IMR-90 (cell line): Measurements from ENCODE around the gene TDRD12. TPM values are rescaled to one million over a fixed set of nuclear protein-coding genes. Genes with fewer than 3 reads are reported as not detected.
A peak's percentile ranks its signal among the peaks of the same experiment; 100 is the strongest.

Experiments used
- ATAC-seq: fragments of 200-7000 bp; cut with Tn5 transposase; 2 replicates; pipeline ENCODE4 v1.9.1; 2020; ENCODE audit warnings: low read depth, mild to moderate bottlenecking, moderate library complexity
- BruUV-seq: library from RNA; stranded (reverse); fragments of 400-500 nt; replicated peaks from 2 replicates; lab custom pipeline; 2021; lab: Mats Ljungman, UMichigan
- CTCF ChIA-PET: fragments of 300-600 bp; formaldehyde crosslinking; extraction: SDS; loops from one replicate; lab custom pipeline; 2021; ENCODE audit warnings: antibody characterized with exemption; lab: Yijun Ruan, JAX
- POLR2A ChIA-PET: fragments of 300-600 bp; sonication (Branson Sonifier 250); formaldehyde crosslinking; loops from one replicate; lab custom pipeline; 2022; ENCODE audit warnings: antibody characterized with exemption; ENCODE audit not compliant: unreplicated experiment; lab: Charles Lee
- DNase-seq: peaks from one replicate; pipeline ENCODE4 v3.0.0; 2013
- H2AFZ ChIP-seq: replicated peaks from 2 replicates; pipeline ENCODE3; 2013; ENCODE audit warnings: low read length, mild to moderate bottlenecking; ENCODE audit not compliant: poor library complexity
- H2AK5ac ChIP-seq: 2 replicates; pipeline ENCODE4 v1.6.1; 2013; ENCODE audit warnings: low read depth, low read length, inconsistent platforms
- H2AK9ac ChIP-seq: replicated peaks from 2 replicates; pipeline ENCODE3; 2013; ENCODE audit warnings: mild to moderate bottlenecking, low read depth, low read length, moderate library complexity; ENCODE audit not compliant: poor library complexity
- H2BK120ac ChIP-seq: 2 replicates; pipeline ENCODE4 v1.6.1; 2013; ENCODE audit warnings: low read depth, low read length, inconsistent platforms
- H2BK15ac ChIP-seq: 3 replicates; pipeline ENCODE4 v1.6.1; 2013; ENCODE audit warnings: low read depth, low read length, inconsistent platforms
- H2BK20ac ChIP-seq: 2 replicates; pipeline ENCODE4 v1.6.1; 2013; ENCODE audit warnings: low read depth, mild to moderate bottlenecking, inconsistent platforms, low read length, moderate library complexity
- H2BK5ac ChIP-seq: 2 replicates; pipeline ENCODE4 v1.6.1; 2013; ENCODE audit warnings: mild to moderate bottlenecking, low read depth, low read length, inconsistent platforms; ENCODE audit not compliant: poor library complexity, severe bottlenecking
- H3K14ac ChIP-seq: replicated peaks from 2 replicates; pipeline ENCODE4 v1.6.1; 2013; ENCODE audit warnings: low read depth, low read length, inconsistent platforms
- H3K18ac ChIP-seq: 2 replicates; pipeline ENCODE4 v1.6.1; 2013; ENCODE audit warnings: low read depth, low read length, control low read depth
- H3K23ac ChIP-seq: 2 replicates; pipeline ENCODE4 v1.6.1; 2013; ENCODE audit warnings: low read depth, low read length, inconsistent platforms
- H3K27ac ChIP-seq: 2 replicates; pipeline ENCODE4 v1.5.1; 2013; ENCODE audit warnings: mild to moderate bottlenecking, control low read depth, low read length; ENCODE audit not compliant: insufficient read depth
- H3K27me3 ChIP-seq: 2 replicates; pipeline ENCODE4 v1.6.1; 2013; ENCODE audit warnings: low read length; ENCODE audit not compliant: control insufficient read depth, insufficient read depth
- H3K36me3 ChIP-seq: 2 replicates; pipeline ENCODE4 v1.6.1; 2013; ENCODE audit warnings: low read length, mixed read lengths; ENCODE audit not compliant: control insufficient read depth, insufficient read depth
- H3K4ac ChIP-seq: 2 replicates; pipeline ENCODE4 v1.6.1; 2013; ENCODE audit warnings: low read depth, low read length, inconsistent platforms
- H3K4me1 ChIP-seq: 2 replicates; pipeline ENCODE4 v1.6.1; 2013; ENCODE audit warnings: low read length, mixed read lengths; ENCODE audit not compliant: control insufficient read depth, insufficient read depth
- H3K4me2 ChIP-seq: 2 replicates; pipeline ENCODE4 v1.6.1; 2013; ENCODE audit warnings: low read depth, mild to moderate bottlenecking, control low read depth, low read length, moderate library complexity
- H3K4me3 ChIP-seq: 2 replicates; pipeline ENCODE4 v1.5.1; 2013; ENCODE audit warnings: low read depth, mild to moderate bottlenecking, control low read depth, low read length, moderate library complexity; ENCODE audit not compliant: insufficient read depth
- H3K56ac ChIP-seq: 2 replicates; pipeline ENCODE4 v1.6.1; 2013; ENCODE audit warnings: low read length, inconsistent platforms; ENCODE audit not compliant: insufficient read depth; ENCODE audit errors: extremely low read depth
- H3K79me1 ChIP-seq, 2 experiments: 2 replicates each; pipeline ENCODE4 v1.6.1; 2013; ENCODE audit warnings: low read length in 2 of 2, inconsistent platforms in 1 of 2, low read depth in 1 of 2
- H3K9ac ChIP-seq: 2 replicates; pipeline ENCODE4 v1.6.1; 2013; ENCODE audit warnings: low read depth, low read length, control low read depth
- H3K9me1 ChIP-seq: 2 replicates; pipeline ENCODE4 v1.6.1; 2013; ENCODE audit warnings: low read length, inconsistent platforms; ENCODE audit not compliant: insufficient read depth
- H3K9me3 ChIP-seq: 2 replicates; pipeline ENCODE4 v1.6.1; 2013; ENCODE audit warnings: low read length; ENCODE audit not compliant: control insufficient read depth, insufficient read depth
- H4K20me1 ChIP-seq: 2 replicates; pipeline ENCODE4 v1.6.1; 2013; ENCODE audit warnings: low read length, inconsistent platforms; ENCODE audit not compliant: insufficient read depth
- H4K5ac ChIP-seq: 2 replicates; pipeline ENCODE4 v1.6.1; 2013; ENCODE audit warnings: mild to moderate bottlenecking, low read depth, low read length, control low read depth
- H4K8ac ChIP-seq, 2 experiments: 2 replicates each; pipeline ENCODE4 v1.6.1; 2013; ENCODE audit warnings: low read depth in 2 of 2, low read length in 2 of 2, control low read depth in 1 of 2, inconsistent platforms in 1 of 2
- H4K91ac ChIP-seq: 2 replicates; pipeline ENCODE4 v1.6.1; 2013; ENCODE audit warnings: low read depth, low read length, inconsistent platforms; ENCODE audit not compliant: insufficient read depth
- BHLHE40 ChIP-seq: fragments of 150-350 bp; IDR thresholded peaks from 2 replicates; pipeline ENCODE4 v1.6.1; 2016; ENCODE audit warnings: mild to moderate bottlenecking, low read depth, low read length
- CEBPB ChIP-seq: IDR thresholded peaks from 2 replicates; pipeline ENCODE4 v1.6.1; 2012; ENCODE audit warnings: low read depth, low read length, improper control_type of control experiment
- CHD1 ChIP-seq: IDR thresholded peaks from 2 replicates; pipeline ENCODE4 v1.6.1; 2012; ENCODE audit warnings: low read depth, low read length, improper control_type of control experiment
- CTCF ChIP-seq: conservative IDR thresholded peaks from 2 replicates; pipeline ENCODE4 v1.5.1; 2012; ENCODE audit warnings: mild to moderate bottlenecking, low read depth, low read length, improper control_type of control experiment
- ELK1 ChIP-seq: fragments of 150-350 bp; IDR thresholded peaks from 2 replicates; pipeline ENCODE4 v1.6.1; 2016; ENCODE audit warnings: low read depth, mild to moderate bottlenecking, low read length, moderate library complexity, borderline replicate concordance
- FOS ChIP-seq: fragments of 150-350 bp; IDR thresholded peaks from 2 replicates; pipeline ENCODE4 v1.6.1; 2016; ENCODE audit warnings: low read depth, low read length
- MAFK ChIP-seq: IDR thresholded peaks from 2 replicates; pipeline ENCODE4 v1.6.1; 2012; ENCODE audit warnings: low read depth, low read length, improper control_type of control experiment
- MAZ ChIP-seq: IDR thresholded peaks from 2 replicates; pipeline ENCODE4 v1.6.1; 2012; ENCODE audit warnings: low read depth, mild to moderate bottlenecking, low read length, improper control_type of control experiment, moderate library complexity, borderline replicate concordance
- MXI1 ChIP-seq: IDR thresholded peaks from 2 replicates; pipeline ENCODE4 v1.6.1; 2012; ENCODE audit warnings: low read depth, mild to moderate bottlenecking, low read length, moderate library complexity, borderline replicate concordance
- NFE2L2 ChIP-seq: fragments of 150-350 bp; IDR thresholded peaks from 2 replicates; pipeline ENCODE4 v1.6.1; 2016; ENCODE audit warnings: low read depth, mild to moderate bottlenecking, low read length
- POLR2A ChIP-seq: IDR thresholded peaks from 2 replicates; pipeline ENCODE4 v1.6.1; 2012; ENCODE audit warnings: mild to moderate bottlenecking, low read depth, low read length
- RAD21 ChIP-seq: IDR thresholded peaks from 2 replicates; pipeline ENCODE4 v1.6.1; 2012; ENCODE audit warnings: low read length, improper control_type of control experiment
- RCOR1 ChIP-seq: IDR thresholded peaks from 2 replicates; pipeline ENCODE4 v1.6.1; 2012; ENCODE audit warnings: mild to moderate bottlenecking, low read length, improper control_type of control experiment; ENCODE audit not compliant: insufficient replicate concordance
- RFX5 ChIP-seq: IDR thresholded peaks from 2 replicates; pipeline ENCODE4 v1.8.0; 2012; ENCODE audit warnings: low read depth, mild to moderate bottlenecking, low read length, moderate library complexity
- SMC3 ChIP-seq: fragments of 150-350 bp; IDR thresholded peaks from 2 replicates; pipeline ENCODE4 v1.6.1; 2016; ENCODE audit warnings: low read depth, mild to moderate bottlenecking, antibody characterized with exemption, low read length, moderate library complexity
- USF2 ChIP-seq: fragments of 150-350 bp; IDR thresholded peaks from 2 replicates; pipeline ENCODE4 v1.6.1; 2017; ENCODE audit warnings: mild to moderate bottlenecking, antibody characterized with exemption, low read length, low read depth
- WGBS, 2 experiments: methylation state at CpG; one replicate each; pipeline versions ENCODE4 v1.1.5 to v1.1.7; 2013; ENCODE audit warnings: missing lambda C conversion rate in 2 of 2; ENCODE audit not compliant: insufficient read length in 1 of 2; ENCODE audit errors: extremely low coverage in 2 of 2; 5-methylcytosine and 5-hydroxymethylcytosine counted together
- dilution Hi-C: fragments of 300-500 bp; cut with HindIII; formaldehyde crosslinking; loops from one replicate; pipeline ENCODE4 v1.14.3; 2018; ENCODE audit warnings: low sequenced_read_pairs; ENCODE audit not compliant: unreplicated experiment
- in situ Hi-C: fragments of 300-500 bp; cut with MboI; formaldehyde crosslinking; loops from 3 replicates; pipeline ENCODE4 v1.14.3; 2019; ENCODE audit warnings: low sequenced_read_pairs, inconsistent platforms, mixed read lengths
- intact Hi-C: fragments of 100-400 bp; cut with micrococcal nuclease; formaldehyde crosslinking; loops from 2 replicates; pipeline ENCODE4 v1.10.0; 2022
- polyA plus RNA-seq, 3 experiments: library from polyadenylated mRNA; depleted of rRNA; stranded (reverse); fragments of >200 nt; gene quantifications; 2 replicates each; pipeline ENCODE4 v1.2.3, GENCODE V29; 2012; ENCODE audit warnings: low replicate concordance in 1 of 3
- total RNA-seq: library from RNA; depleted of rRNA; stranded (reverse); fragments of >200 nt; gene quantifications from 2 replicates; pipeline ENCODE4 v1.2.3, GENCODE V29; 2012

Gene TDRD12
- total and polyA plus RNA-seq, 2 of the 4 experiments (the other 2 are of a cell fraction): under 0.01 to 0.07 TPM

- in situ Hi-C loops (no loop called here), dilution Hi-C loops (no loop called here), intact Hi-C loops (no loop called here)
- Histone ChIP-seq H3K4me2 (no peak overlapping the region), H3K4me3 (no peak overlapping the region), H2AFZ (peak overlapping the region; percentile 51), H3K27me3 (peaks cover 5% of the 10 kb centered on the region), H2AK9ac (no peak overlapping the region), H2BK120ac (no peak overlapping the region), H4K5ac (no peak overlapping the region), H3K56ac (no peak overlapping the region), H2BK5ac (no peak overlapping the region), H3K36me3 (no peaks in the 10 kb centered on the region), H3K79me1 (no peaks in the 10 kb centered on the region), H3K23ac (no peak overlapping the region), H2BK15ac (no peak overlapping the region), H3K18ac (no peak overlapping the region), H4K8ac (no peak overlapping the region), H3K9ac (no peak overlapping the region), H3K4ac (no peak overlapping the region), H3K27ac (no peak overlapping the region), H3K9me1 (no peaks in the 10 kb centered on the region), H4K20me1 (no peaks in the 10 kb centered on the region), H2BK20ac (no peak overlapping the region), H4K91ac (no peak overlapping the region), H2AK5ac (no peak overlapping the region), H3K14ac (no peak overlapping the region), H3K9me3 (no peaks in the 10 kb centered on the region), H3K4me1 (no peaks in the 10 kb centered on the region)
- TF ChIP-seq CHD1 (no peak), CTCF (no peak), POLR2A (no peak), ELK1 (no peak), RCOR1 (no peak), USF2 (no peak), MXI1 (no peak), NFE2L2 (no peak), MAZ (no peak), FOS (no peak), MAFK (no peak), RFX5 (no peak), CEBPB (no peak), RAD21 (no peak), SMC3 (no peak), BHLHE40 (no peak)
- no peak for DNase-seq
- no TSS peak for BruUV-seq
- WGBS, 2 experiments: 77% methylated on average over 7 of the region's 18 CpGs; no CpG with 5 or more reads in 1 of the 2 experiments
- POLR2A ChIA-PET: no interaction called here
- no peak for ATAC-seq
- CTCF ChIA-PET: no interaction called here
Observed at GRCh38 chr19:32744555-32745325, 25.2 kb downstream of the TDRD12 start.
